GM18502 (cell line): ENCODE data around the gene SCN1B.
"Not testable (repeated sequence)": the region's sequence is repeated elsewhere in the genome, so short reads cannot be mapped to it uniquely, and the experiment has no call there.

Experiments used
- ATAC-seq: cut with Tn5 transposase; IDR thresholded peaks from one replicate; pipeline ENCODE4 v1.9.1; 2021; ENCODE audit warnings: mild to moderate bottlenecking; ENCODE audit not compliant: unreplicated experiment, poor library complexity

The SCN1B gene

DNA sequence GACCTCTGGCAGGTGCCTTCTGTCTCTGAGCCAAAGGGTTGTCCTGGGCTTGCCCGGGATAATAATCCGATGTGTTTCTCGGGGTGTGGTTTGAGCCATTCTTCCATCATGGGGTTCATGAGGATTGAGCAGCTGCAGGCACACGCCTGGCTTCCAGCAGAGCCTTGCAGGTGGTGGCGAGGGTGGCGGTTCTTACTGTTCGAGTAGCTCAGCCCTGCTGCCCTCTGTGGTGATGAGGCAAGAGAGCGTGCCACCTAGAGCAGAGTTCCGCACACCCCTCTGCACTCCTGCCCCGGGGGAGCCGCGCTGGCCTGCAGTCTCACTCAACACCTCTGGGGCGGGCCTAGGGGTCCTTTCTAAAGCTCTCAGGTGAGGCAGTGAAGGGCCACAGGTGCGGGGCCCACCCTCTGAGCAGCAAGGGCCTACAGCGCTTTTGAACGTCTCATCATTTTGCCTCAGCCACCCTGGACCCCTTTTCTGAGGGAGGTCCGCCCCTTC, 3.8 kb downstream of the SCN1B start:
- ATAC-seq = no peak

DNA sequence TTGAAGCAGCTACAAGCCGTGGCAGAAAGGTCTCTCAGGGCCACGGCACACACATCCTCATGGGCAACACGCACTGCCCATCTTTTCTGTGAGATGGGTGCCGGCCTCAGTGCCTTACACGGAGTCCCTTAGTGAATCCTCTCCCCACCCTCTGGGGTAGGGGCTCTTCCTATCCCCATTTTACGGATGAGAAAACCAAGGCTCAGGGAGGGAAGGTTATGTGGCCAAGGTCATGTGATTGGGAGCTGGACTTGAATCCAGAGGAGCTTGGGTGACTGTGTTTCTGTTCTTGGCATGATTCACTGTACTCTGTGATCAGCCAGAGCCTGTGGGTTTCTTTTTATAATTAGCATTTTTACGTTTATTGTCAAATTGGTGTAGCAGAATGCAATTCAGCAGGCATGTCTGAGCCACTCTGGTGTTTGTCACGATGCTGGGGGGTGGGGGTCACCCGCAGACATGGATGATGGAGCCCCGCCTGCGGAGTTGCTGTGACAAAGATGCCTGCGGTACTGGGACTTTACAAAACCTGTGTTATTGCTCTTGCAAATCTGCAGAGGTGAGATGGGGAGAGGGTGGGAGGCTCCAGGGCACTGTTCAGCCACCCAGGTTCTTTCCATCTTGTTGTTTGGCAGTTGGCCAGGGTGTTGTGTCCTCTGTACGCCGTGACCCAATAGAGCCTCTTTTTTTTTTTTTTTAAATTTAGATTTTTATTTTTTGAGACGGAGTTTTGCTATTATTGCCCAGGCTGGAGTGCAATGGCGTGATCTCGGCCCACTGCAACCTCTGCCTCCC, 4.5 kb downstream of the SCN1B start:
- no peak for ATAC-seq

DNA sequence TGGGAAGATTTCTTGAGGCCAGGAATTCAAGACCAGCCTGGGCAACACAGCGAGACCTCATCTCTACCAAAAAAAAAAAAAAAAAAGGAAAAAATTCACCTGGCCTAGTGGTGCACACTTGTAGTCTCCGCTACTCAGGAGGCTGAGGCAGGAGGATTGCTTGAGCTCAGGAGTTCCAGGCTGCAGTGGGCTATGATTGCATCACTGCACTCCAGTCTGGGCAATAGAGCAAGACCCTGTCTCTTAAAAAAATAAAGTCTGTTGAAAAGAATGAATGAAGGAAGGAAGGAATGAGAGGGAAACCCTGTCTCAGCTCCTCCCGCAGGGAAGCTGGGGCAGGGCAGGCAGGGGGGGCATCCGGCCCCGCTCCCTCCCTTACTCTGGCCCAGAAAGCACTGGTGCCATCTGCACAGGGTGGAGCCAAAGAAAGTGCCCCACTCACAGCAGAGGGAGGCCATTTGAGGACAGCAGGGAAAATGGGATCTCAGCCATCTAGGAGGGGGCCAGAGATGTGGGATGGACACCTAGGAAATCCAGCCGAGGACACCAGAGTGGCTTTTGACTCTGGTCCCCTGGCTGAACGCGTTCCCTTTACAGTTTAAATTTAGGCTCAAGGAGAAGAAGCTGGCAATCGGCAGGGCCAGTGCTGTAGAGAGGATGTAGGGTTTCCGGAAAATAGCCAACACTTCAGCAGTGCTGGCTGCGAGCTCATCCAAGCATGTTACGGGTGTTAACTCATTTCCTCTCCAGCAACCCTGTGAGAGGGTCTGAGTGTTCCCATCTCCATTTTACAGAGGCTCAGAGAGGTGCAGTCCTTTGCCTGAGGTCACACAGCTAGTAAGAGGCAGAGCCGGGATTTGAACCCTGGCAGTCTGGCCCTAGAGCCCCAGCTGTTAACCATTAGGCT, 7.7 kb downstream of the SCN1B start:
- ATAC-seq = no peak

DNA sequence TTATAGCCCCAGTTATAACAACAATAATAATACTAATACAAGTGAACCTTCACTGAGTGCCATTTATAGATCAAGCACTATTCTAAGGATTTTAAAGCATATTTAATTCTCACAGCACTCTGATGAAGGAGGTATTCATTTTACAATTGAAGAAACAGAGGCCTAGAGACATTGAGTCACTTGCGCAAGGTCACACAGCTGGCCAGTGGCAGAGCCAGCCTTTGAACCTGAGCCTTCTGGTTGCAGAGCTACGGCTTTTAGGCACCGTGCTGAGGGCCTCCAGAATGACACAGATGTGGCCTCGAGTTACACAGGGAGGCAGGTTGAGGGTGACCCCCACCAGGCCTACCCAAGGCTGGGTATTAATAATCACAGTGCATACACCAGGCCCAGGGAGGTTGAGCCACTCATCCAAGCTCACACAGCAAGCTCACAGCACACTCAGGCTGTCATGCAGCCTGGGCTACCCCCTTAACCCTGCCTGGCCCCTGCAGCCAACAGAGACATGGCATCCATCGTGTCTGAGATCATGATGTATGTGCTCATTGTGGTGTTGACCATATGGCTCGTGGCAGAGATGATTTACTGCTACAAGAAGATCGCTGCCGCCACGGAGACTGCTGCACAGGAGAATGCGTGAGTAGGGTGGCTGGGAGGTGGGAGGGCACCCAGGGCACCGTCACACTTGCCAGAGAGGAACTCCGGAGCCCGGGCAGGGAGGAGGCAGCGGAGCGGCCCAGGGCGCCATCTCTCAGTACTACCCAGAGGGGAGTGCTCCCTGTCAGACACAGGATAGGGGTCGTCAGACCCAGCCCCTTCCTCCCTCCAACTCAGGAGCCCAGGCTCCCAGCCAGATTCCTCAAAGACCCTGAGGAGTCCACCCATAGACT, 8.6 kb downstream of the SCN1B start:
- no peak for ATAC-seq

DNA sequence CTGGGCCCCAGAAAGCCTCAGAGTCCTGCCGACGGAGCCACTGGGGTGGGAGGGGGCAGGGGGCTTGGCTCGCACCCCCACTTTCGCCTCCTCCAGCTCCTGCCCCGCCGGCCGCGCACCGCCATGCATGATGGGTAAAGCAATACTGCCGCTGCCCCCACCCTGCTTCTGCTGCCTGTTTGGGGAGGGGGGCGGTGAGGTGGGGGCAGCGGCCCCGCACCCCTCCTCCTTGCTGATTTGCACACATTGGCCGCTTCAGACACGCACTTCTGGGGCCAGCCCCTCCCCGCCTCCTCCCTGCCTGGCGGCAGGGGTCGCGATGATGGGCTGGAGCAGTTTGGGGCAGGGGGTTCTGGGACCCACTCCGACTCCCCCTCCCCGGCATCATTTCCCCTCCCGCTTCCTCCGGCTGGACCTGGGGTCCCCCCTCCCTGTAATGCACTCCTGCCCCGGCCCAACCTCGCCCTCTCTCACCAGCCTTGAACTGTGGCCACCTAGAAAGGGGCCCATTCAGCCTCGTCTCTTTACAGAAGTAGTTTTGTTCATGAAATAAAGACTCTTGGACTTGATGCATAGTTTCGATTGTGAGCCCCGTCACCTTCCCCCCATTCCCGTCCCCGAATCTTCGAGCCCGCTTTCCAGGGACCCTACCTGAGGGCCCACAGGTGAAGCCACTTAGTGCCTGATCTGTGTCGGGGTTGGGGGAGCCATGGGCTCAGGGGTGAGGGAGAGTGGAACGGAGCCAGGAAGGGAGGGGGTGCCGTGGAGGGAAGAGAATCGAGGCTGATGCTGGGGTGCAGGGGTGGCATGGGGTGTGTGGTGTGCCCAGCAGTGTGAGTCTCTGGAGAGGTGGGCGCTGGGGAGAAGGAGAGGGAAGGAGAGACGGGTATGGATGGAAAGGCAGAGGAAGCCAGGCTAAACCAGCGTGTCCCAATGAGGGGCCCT, 9.9 kb downstream of the SCN1B start:
- ATAC-seq = no peak

DNA sequence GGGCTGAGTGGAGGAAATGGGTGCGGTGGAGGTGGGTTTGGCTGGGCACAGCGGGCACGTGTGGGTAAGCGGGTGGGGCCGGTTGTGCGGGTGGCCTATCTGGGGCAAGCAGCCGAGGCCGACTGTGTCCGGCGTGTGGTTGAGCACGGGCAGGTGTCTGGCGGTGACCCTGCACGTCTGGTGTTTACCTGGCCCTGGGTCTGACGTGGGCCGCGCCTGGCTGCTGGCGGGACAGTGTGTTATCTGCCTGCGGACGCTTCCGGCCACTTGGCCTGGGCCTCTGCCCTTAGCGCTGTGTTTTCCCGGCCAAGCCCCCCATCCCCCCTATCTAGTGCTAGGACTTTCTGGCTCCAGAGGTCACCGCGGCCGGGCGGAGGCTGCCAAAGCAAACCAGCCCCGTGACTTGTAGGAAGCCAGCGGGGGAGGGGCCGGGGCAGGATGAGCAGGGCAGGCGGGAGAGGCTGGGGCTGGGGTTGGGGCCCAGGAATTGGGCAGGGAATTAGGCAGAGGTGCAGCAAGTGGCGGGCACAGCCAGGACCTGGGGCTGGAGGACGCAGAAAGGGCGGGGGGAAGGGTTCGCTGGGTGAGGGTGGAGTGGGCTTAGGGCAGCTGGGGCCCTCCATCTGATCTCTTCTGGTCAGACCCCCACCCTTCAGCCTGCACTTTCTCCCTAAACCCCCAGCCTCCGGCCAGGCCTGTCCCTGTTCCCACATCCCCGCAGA, 10.7 kb downstream of the SCN1B start:
- no peak for ATAC-seq

DNA sequence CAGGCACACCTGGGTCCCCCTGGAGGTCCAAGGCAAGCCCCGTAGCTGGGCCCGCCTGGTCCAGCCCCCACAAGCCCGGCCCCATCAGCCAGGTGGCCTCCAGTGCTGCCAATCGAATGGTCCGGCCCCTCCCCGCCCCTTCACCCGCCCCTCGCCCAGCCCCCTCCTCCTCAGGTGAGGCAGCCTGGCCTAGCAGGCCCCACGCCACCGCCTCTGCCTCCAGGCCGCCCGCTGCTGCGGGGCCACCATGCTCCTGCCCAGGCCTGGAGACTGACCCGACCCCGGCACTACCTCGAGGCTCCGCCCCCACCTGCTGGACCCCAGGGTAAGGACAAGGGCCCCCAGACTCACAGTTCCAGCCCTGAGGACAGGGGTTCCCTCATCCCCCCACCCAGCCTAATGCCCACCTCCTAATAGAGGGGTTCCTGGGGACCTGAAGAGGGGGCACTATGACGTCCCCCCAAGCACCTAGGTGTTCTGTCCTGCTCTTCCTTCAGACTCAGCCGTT, 11.3 kb downstream of the SCN1B start, which contains the start of gene HPN:
Gene HPN, plus strand, starts transcription at position 174 of the 508 bp plus-strand sequence. CDS start 786 bp downstream, outside the sequence.
- ATAC-seq = no peak

DNA sequence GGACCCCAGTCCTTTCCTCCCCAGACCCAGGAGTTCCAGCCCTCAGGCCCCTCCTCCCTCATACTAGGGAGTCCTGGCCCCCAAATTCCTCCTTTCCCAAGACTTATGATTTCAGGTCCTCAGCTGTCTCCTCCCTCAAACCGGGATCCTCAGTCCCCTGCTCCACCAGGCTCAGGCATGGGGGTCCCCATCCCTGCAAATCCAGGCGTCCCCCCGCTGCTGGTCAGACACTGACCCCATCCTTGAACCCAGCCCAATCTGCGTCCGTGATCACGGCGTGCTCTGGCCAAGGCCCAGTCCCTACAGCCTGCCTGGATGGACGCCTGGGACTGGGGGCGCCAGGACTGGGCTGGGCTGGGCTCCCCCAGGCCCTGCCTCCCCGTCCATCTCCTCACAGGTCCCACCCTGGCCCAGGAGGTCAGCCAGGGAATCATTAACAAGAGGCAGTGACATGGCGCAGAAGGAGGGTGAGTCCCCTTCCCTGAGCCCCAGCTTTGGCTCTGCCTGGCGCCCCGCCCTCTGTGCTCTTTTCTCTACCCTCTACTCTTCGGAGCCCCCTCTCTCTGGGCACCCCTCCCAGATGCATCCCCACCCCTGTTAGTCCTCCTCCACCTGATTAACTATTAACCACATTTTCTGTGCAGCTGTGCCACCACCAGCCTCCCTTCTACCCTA, 11.9 kb downstream of the SCN1B start:
- ATAC-seq = no peak

DNA sequence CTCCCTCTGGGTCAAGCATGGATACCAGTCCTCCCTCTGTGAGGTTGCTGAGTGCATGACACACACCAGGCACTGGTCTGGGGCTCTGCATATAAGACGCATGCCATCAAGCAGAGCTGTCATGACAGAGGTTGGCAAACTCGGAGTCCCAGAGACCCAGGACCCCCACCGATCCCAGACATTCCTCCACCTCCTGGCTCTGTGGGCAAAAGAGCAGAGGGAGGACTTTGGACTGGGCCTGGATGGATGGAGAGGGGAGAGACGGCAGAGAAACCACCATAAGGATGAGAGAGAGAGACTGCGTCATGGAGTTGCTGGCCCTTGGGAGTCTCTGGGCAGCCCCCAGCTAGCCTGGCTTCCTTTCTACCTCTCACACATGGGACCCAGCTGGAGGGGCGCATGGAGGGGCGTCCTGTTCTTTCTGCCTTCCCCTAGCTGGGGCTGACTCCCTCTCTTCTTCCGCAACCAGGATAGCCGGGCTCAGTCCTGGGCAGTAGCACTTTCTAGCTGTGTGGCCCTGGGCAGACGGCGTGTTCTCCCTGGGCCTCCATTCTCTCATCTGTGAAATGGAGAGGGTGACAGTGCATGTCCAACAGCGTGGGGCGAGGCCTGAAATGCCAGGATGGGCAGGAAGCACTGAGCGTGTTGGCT, 12.8 kb downstream of the SCN1B start:
- ATAC-seq = no peak

DNA sequence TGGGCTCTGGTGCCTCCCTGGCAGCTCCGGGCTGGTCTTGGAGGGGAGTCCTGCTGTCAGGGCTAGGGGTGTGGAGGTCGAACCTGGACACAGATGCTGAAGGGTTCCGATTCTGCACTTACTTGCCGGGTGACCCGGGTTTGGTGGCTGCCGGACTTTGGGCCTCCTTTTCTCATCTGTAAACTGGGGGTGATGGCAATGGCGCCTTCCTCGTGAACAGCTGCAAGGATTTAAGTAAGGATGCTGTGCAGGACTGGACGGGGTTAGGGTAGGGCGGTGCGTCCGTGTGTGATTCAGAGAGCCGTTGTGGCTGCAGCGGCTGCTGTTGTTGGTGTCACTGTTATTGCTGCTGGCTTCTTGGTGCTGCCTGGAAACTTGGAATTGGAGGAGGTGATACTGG, 13.6 kb downstream of the SCN1B start:
- ATAC-seq = no peak

DNA sequence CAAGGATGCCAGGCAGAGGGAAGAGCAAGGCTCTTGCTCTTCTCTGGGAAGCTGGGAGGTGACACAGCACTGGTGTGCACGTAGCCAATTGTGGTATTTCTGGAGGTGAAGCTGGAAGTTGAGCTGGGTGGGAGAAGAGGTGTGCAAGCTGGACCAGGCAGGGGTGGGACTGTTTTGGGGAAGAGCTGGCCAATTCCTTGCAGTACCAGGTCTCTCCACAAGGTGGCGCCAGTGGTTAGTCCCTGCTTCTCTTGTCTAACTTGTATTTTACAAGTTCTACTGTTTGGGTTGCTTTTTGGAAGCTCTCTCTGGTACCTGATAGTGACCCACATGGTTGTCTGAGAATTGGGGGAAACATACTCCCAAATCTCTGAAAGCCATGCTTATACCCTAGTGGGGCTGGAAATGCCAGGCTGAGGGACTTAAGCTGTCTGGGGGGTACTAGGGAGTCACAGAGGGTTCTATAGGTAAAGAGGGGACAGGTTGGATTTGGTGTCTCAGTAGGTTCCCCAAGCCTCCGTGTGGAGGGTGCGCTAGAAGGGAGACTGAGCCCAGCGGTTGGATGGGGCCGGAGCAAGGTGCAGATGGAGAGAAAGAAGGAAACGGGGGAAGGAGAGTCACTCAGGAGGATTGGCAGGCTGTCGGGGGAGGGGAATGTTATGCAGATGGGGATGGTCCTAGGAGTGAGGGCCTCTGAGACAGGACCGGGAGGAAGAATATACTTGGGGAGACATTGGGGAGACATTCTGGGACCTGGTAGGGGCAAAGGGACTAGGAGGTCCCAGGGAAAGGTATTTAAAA, 14.2 kb downstream of the SCN1B start:
- no peak for ATAC-seq

DNA sequence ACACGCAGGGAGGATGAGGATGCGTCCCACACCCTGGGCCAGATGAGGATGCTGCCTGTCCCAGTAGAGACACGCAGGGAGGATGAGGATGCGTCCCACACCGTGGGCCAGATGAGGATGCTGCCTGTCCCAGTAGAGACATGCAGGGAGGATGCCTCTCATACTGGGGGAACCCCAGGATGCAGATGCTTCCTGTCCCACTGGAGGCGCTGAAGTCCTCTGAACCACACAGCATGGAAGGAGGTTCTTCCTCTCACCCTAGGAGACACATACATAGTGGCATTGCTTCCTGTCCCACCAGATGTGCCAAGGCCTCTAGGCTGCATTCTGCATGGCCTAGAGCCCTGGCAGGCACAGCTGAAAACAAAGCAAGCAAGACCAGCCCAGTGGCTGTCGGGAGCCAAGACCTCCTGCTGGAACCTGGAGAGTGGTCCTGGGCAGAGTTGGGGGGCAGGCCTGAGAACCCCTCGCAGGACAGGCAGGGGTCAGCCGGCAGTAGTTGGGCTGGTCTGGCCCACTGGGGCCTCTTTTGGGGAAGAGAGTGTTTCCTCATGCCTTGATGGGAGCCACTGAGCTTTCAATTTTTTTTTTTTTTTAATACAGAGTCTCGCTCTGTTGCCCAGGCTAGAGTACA, 15.5 kb downstream of the SCN1B start:
- ATAC-seq = peak; percentile 81

DNA sequence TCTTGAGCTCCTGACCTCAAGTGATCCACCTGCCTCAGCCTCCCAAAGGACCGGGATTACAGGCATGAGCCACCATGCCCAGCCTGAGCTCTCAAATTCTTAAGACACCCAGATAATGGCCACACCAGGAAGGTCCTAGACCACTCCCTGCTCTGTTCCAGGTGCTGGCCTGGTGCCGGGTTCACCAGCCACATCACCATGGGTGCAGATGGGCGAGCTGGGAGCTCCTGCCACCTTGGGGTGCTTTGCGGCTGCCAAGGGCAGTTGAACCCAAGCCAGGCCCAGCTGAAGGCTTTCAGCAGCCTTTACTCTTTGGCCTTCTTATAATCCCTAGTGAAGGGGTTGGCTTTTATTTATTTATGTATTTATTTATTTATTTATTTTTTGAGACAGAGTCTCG, 16.2 kb downstream of the SCN1B start:
- no peak for ATAC-seq

DNA sequence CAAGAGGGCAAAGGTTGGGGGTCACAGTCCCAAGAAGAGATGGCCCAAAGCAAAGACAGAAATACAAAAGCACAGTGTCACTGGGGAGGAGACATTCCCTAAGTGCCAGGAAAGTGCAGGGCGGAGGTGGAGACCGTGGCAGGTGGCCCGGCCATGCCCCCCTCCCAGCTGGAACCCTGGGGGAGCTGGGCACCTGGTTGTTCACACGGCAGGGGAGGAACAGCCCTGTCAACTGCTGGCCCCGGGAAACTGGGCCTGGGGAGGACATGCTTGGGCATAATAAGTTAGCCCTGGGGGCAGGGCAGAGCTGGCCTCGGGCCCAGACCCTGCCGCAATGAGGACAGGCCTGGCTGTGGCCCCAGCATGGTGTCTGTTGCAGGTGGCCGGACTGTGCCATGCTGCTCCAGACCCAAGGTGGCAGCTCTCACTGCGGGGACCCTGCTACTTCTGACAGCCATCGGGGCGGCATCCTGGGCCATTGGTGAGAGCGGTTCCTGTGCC, 18.7 kb downstream of the SCN1B start:
- ATAC-seq = no peak

DNA sequence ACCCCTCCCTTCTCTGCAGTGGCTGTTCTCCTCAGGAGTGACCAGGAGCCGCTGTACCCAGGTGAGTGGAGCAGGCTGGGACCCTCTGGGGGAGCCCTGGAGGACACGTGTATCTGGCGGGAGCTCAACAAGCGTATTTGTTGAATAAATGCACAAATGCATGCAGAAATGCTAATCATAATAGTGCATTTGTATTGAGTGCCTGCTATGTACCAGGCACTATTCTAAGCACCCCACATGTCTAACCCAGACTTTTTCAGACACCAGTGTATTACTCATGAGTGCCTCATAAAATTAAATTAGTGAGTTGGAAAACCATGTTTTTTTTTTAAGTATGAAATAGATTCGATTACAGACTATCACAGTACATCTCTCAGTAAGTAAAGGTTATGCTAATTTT, 19.2 kb downstream of the SCN1B start:
- ATAC-seq = no peak

DNA sequence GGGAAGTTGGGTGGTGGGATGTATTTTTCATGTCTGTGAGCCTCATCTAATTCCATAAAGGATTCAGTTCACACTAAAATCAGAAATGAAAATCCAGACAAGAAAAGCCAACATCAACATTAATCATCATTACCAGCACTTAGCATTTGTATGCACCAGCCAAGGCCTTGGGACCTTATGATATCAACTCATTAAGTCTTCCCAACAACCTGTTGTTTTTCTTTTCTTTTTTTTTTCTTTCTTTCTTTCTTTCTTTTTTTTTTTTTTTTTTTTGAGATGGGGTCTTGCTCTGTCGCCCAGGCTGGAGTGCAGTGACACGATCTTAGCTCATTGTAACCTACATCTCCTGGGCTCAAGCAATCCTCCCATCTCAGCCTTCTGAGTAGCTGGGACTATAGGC, 20.4 kb downstream of the SCN1B start:
- not testable (repeated sequence) for ATAC-seq
